HG03280 (cell line): ENCODE measurements around the gene PLXNA1.

Experiments used
- ATAC-seq: cut with Tn5 transposase; IDR thresholded peaks from one replicate; pipeline ENCODE4 v1.9.1; 2021; ENCODE audit warnings: mild to moderate bottlenecking, moderate library complexity; ENCODE audit not compliant: unreplicated experiment

Gene PLXNA1

GRCh38 chr3:126982471-126983175 lies at the start of gene PLXNA1:
PLXNA1 (plus strand) TSS chr3:126983115; CDS start chr3:126988594, 5,479 bp downstream.
- peak; percentile 69 for ATAC-seq

DNA sequence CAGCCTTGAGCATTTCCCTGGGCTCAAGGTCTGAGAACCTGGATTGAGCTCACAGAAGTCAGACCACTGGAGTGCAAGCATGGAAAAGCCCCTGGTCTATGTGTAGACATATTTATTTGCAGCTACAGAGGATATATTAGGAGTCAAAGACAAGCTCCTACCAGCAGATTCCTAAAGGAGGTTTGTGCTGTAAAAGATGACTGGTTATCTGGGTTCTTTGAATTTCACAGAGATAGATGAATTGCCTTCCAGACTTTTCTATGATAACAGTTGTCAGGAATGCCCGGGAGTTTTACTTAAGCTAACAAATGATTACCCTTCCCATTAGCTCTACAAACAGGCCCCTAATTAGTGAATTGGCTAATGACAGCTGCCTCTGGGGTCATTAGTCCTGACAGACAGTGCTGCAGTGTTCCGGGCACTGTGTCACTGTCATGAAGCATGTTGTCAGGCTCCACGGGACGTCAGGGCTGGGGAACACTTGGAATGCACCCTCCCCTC lies 48.8 kb upstream of the PLXNA1 start:
- ATAC-seq, result no peak

- no peak for ATAC-seq
Measured at GRCh38 chr3:126934991-126935390, 47.9 kb upstream of the PLXNA1 start.

- no peak for ATAC-seq
Measured at GRCh38 chr3:126935756-126936509, 47.0 kb upstream of the PLXNA1 start.

DNA sequence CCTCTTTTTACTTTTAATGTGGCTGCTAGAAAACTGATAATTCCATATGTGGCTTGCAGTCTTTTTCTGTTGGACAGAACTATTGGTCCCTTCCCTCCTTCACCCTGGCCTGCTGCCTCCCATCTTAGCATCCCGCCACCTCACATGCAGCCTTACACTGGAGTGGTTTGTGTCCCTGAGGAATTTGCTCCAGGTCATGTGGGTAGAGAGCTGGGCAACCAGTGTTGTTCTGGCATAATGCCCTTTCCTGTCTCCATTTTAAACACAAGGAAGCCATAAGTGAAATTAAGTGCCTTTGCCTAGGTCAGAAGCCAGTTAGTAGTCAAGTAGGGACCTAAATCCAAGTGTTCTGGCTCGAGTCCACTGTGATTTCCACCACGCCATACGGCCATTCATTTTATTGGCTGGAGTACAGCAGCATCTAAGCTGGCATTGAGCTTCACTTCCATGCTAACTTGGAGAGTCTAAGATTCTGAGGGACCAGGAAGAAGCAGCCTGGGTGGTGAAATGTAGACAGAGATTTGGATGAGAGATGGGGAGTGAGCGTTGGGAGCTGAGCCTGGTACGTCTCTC lies 46.0 kb upstream of the PLXNA1 start:
- ATAC-seq, result no peak

DNA sequence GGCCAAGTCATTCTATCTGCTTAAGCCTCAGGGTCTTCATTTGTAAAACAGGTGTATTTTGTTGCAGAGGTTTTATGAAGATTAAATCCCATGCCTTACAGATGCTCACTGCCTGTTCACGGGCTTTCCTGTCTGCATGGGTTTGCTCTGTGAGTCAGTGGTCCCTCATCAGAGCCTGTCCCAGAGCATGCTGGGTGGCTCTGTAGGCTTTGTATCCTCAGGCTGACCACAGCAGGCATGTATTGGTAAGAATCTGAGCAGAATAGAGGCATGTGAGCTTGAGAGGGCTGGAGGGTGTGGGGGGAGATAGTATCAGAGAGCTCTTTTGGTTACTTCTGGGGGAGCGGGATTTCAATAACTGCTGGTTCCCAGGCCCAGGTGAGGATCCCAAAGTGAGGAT lies 45.4 kb upstream of the PLXNA1 start:
- ATAC-seq, result no peak

DNA sequence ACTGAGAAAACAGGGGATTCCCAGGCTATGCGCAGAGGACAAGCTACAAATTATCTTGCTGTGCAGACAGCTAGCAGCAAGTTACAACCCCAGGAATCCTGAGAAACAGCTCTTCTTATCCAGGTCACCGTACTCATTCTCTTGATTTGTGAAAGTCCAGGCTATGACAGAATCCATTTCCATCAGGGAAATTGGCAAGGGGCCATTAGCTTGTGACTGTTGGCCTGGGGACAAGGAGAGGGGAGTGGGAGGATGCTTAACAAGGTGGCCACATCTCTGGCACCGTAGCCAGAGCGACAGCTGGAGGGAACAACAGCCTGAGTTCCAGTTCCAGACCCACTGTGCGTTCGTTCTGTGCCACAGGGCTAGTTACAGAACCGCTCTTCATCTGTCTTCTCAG lies 44.9 kb upstream of the PLXNA1 start:
- no peak for ATAC-seq

GRCh38 chr3:126938520-126939337 lies 44.2 kb upstream of the PLXNA1 start:
- no peak for ATAC-seq

GRCh38 chr3:126939338-126939718 lies 43.6 kb upstream of the PLXNA1 start:
- no peak for ATAC-seq

DNA sequence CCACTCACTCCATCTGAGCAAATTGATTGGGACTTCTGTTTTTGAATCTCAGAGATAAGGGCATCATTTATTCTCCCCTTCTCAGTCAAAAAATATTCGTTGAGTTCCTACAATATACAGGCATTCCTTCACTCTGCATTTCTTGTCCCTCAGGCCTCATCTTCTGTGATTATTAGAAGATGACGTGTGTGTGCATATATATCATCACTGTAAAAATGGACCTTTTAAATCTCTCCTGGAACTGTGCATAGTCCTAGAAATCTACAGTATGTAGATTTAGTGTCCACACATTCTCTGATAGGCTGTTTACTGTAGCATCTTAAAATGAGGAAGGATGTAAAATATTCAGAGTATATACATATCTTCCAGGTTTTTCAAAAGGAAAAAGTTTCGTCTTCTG lies 43.2 kb upstream of the PLXNA1 start:
- no peak for ATAC-seq

DNA sequence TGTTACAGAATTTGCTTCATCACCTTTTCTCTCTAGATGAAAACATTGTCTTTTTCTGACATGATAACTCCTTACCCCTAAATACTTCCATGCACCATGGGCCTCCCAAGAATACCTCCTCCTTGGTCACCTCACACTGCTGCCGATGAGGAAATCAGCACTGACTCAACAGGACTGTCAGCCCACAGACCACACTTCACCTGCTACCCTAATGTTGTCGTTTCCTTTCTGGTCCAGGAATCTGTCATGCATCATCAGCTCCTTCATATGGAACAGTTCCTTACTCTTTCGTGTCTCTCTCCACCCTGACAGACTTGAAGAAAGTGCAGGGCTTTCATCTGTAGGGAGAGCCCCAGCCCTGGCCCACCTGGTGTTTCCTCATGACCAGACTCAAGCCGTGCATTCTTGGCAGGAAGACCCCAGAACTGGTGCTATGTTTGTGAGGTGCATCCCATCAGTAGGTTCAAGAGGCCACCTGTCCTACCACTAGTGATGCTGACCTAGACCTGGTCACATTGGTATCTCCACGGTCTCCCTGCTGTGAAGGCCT lies 41.1 kb upstream of the PLXNA1 start:
- ATAC-seq, result no peak

GRCh38 chr3:126944089-126944965 lies 38.6 kb upstream of the PLXNA1 start:
- no peak for ATAC-seq

DNA sequence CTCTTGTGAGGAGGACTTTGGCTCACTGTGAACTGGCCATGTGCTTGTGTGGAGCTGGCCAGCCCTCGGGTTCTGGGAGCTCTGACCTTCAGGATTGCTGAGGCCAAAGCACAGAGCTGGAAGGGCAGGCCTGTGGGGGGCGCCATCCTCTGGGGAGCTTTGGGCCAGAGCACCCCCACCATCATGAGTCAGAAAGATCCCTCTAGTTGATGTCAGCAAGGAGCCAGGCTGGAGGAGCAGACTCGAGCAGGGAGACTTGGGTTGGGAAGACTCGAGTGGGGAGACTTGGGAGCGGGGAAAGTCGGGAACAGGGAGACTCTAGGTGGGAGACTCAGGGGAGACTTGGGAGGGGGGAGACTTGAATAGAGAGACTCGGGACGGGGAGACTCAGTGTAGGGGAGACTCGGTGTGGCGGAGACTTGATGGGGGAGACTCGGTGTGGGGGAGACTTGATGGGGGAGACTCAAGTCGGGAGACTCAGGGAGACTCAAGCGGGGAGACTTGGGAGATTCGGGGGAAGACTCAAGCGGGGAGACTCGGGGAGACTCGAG lies 37.7 kb upstream of the PLXNA1 start:
- no peak for ATAC-seq

GRCh38 chr3:126945891-126946290 lies 37.0 kb upstream of the PLXNA1 start:
- no peak for ATAC-seq

DNA sequence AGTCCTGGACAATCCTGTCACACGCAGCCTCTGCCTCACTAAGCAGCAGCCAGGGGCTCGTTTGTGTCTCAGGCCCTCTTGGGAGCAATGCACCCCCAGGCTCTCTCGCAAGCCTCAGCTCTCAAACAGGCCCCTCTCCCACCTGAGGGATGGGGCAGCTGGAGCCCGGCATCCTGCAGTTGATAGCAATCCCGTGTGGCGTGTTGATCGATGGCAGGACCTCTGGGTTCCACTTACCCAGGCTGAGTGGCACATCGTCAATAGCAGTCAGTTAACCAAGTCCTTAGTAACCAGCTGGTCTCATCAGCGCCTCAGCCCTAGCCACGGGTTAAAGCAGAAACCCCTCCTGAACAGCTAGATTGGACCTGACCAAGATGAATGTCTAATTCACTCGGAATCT lies 36.5 kb upstream of the PLXNA1 start:
- no peak for ATAC-seq

- no peak for ATAC-seq
Measured at GRCh38 chr3:126947429-126947828, 35.5 kb upstream of the PLXNA1 start.

- ATAC-seq, result no peak
Measured at GRCh38 chr3:126948980-126949535, 33.9 kb upstream of the PLXNA1 start.

DNA sequence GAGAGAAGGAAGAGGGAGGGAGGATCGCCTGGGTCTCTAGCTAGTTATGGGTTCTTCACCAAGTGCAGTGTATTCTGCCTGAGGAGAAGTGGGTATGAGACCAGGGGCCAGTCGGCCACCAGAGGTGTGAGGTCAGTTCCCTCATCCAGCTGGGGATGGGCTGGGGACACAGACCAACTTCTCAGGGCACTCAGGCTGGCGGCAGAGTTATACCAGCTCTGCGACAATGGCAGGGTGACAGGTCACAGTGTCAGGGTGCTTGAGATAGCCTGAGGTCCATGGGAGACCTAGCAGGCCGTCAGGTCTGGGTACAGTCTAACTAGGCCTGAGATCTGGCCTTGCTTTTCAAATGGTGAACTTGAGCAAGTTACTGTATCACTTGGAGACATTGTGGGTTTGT lies 31.4 kb upstream of the PLXNA1 start:
- no peak for ATAC-seq

- no peak for ATAC-seq
Measured at GRCh38 chr3:126952261-126952982, 30.5 kb upstream of the PLXNA1 start.
